Measurements from ENCODE around the gene KIAA0232. TPM values are rescaled to one million over a fixed set of nuclear protein-coding genes. Genes with fewer than 3 reads are reported as not detected.

KIAA0232 gene
- total and polyA plus RNA-seq, 9 donors: 8.7 to 41.4 (median 38.5) TPM

DNA sequence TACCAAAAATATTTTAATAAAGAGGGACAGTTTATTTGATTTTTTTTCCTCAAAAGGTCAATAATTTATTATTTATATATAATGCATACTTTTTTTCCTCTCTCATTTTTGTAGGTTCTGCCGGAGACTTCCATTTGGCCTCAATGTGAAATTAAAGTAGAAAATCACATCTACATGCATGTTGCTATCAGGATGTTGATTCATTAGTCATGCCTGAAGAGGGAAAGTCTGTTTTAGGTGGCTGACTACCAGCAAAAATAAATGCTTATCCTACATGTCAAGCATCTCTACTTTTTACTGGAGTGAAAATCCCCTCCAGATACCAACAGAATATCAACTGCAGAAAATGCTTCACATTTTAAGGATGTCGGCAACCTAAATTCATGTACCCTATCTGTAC, 41.5 kb downstream of the KIAA0232 start:
- intact Hi-C loops (cut with DNase I): no loop called here
- Histone ChIP-seq H3K27ac (no peak overlapping the region), H3K9me3 (no peaks in the 10 kb centered on the region), H3K27me3 (no peaks in the 10 kb centered on the region), H3K4me1 (ENCODE audit: insufficient read depth) (peaks cover 2% of the 10 kb centered on the region), H3K4me3 (no peak overlapping the region), H3K36me3 (no peaks in the 10 kb centered on the region)
- TF ChIP-seq EP300 (IDR thresholded peaks at IDR 0.05) (no peak), POLR2A (IDR thresholded peaks at IDR 0.05) (no peak)
- TF ChIP-seq, protein P1, sequence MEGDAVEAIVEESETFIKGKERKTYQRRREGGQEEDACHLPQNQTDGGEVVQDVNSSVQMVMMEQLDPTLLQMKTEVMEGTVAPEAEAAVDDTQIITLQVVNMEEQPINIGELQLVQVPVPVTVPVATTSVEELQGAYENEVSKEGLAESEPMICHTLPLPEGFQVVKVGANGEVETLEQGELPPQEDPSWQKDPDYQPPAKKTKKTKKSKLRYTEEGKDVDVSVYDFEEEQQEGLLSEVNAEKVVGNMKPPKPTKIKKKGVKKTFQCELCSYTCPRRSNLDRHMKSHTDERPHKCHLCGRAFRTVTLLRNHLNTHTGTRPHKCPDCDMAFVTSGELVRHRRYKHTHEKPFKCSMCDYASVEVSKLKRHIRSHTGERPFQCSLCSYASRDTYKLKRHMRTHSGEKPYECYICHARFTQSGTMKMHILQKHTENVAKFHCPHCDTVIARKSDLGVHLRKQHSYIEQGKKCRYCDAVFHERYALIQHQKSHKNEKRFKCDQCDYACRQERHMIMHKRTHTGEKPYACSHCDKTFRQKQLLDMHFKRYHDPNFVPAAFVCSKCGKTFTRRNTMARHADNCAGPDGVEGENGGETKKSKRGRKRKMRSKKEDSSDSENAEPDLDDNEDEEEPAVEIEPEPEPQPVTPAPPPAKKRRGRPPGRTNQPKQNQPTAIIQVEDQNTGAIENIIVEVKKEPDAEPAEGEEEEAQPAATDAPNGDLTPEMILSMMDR (IDR thresholded peaks at IDR 0.05): no peak
- DNase-seq: no peak
- 64 to 76% (median 70%) methylated on average over 2 of the region's 2 CpGs for WGBS, 3 donors

DNA sequence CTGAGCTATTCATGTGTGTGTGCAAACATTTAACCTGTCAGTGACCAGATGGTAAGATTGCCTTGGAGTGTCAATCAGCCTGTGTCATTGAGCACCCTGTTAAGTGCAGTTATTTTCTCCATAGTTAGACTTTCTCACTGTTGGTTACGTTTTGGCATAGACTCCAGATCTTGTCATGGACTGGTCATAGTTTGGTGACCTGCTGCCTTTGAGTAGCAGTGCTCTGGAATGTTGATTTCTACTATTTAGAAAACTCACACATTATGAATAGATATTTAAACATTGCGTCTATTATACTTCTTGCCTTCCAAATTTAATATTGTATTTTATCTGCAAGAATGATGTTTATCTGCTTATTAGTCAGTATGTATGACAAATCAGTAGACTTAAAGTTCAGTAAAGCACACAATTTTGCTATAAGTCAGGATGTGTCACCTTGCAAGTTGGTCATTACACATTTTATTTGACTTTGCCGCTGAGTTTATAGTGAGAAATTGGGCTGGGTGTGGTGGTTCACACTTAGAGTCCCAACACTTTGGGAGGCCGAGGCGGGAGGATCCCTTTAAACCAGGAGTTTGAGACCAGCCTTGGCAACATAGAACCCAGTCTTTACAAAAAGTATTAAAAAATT, 42.4 kb downstream of the KIAA0232 start:
- no peak for TF ChIP-seq EP300 (IDR thresholded peaks at IDR 0.05)
- Histone ChIP-seq H3K27ac (no peak overlapping the region), H3K36me3 (no peaks in the 10 kb centered on the region), H3K4me1 (ENCODE audit: insufficient read depth) (peaks cover 4% of the 10 kb centered on the region), H3K4me3 (no peak overlapping the region), H3K27me3 (no peaks in the 10 kb centered on the region), H3K9me3 (no peaks in the 10 kb centered on the region)
- DNase-seq: no peak
- intact Hi-C loops (cut with DNase I): no loop called here
- 95 to 96% (median 96%) methylated on average over 5 of the region's 5 CpGs for WGBS, 3 donors

DNA sequence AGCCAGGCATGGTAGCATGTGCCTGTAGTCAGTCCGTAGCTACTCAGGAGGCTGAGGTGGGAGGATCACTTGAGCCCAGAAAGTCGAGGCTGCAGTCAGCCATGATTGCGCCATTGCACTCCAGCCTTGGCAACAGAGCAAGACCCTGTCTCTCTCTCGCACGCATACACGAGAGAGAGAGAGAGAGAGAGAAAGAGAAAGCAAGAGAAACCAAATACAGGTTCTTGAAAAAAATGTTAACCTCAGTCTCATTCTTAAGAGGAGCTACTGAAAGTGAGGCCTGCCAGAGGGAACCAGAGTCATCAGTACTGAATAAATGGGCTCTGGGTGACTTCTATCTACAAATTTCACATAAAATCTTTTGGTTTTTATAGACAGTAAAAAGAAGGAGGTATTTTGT, 42.9 kb downstream of the KIAA0232 start:
- WGBS, 3 donors: 80 to 88% (median 87%) methylated on average over 6 of the region's 6 CpGs

DNA sequence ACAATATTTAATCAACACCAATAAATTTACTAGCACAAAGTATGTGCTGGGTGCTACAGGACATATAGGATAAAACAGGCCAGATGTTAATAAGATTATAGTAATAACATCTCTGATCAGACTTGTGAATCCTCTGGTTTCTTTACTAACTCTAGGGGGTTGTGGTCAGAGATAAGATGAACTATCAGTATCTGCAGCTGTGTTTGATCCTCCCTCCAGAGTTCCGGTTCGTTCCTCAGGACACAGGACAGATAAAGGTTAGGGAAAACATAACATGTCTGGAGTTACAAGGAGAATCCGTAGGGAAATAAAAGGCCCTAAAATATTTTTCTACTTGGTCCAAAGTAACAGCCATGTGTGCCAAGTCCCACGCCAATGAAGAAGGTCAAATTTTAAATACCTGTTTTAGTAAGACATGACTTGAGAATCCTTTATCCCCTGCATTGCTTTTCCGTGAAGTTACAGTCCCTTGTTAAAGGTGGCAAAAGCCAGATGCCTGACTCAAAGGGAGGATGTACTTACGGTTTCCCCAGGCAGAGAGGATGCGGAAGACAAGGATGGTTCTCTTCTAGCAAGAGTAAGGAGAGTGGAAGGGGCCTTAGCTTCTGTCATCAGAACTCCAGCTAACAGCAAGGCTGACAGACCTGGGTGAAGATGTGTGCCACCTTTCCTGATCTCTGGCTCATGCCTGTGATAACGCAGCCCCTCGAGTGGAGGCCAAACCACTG, 44.4 kb downstream of the KIAA0232 start:
- Histone ChIP-seq H3K4me3 (no peak overlapping the region), H3K4me1 (ENCODE audit: insufficient read depth) (peaks cover 7% of the 10 kb centered on the region), H3K36me3 (no peaks in the 10 kb centered on the region), H3K9me3 (no peaks in the 10 kb centered on the region), H3K27ac (no peak overlapping the region), H3K27me3 (no peaks in the 10 kb centered on the region)
- DNase-seq: no peak
- WGBS, 3 donors: 58 to 68% (median 62%) methylated on average over 9 of the region's 9 CpGs
- intact Hi-C loops (cut with DNase I): no loop called here
- TF ChIP-seq, protein P1 (IDR thresholded peaks at IDR 0.05): no peak
- TF ChIP-seq EP300 (IDR thresholded peaks at IDR 0.05) (no peak), POLR2A (IDR thresholded peaks at IDR 0.05) (no peak)

More for the DNA sequence above, 42.9 kb downstream of the KIAA0232 start:
- no peak for TF ChIP-seq POLR2A (IDR thresholded peaks at IDR 0.05)
- no peak for TF ChIP-seq EP300 (IDR thresholded peaks at IDR 0.05)
- TF ChIP-seq, protein P1 (IDR thresholded peaks at IDR 0.05): no peak
- H3K9me3 ChIP-seq: no peaks in the 10 kb centered on the region
- intact Hi-C loops (cut with DNase I): no loop called here
- no peak for DNase-seq
- no peaks in the 10 kb centered on the region for H3K36me3 ChIP-seq
- H3K27ac ChIP-seq: no peak overlapping the region
- H3K4me3 ChIP-seq: no peak overlapping the region
- peaks cover 7% of the 10 kb centered on the region for H3K4me1 ChIP-seq (ENCODE audit: insufficient read depth)
- H3K27me3 ChIP-seq: no peaks in the 10 kb centered on the region

DNA sequence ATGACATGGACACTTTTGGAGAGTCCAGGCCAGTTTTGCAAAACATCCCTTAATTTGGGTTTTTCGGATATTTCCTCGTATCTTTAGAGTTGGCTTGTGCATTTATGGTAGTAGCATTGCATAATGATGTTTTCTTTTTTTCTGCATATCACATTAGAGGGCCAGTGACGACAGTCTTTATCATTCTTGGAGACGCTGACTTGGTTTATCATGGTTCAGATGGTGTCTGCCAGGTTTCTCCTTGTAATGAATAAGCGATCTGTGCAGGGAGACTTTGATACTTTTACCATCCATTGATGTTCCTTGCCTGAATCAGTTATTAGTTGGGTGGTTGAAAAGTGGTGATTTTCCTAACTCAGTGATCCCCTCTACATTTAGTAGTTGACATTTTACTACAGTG, 46.6 kb downstream of the KIAA0232 start:
- DNase-seq: no peak
- peaks cover 7% of the 10 kb centered on the region for H3K4me1 ChIP-seq (ENCODE audit: insufficient read depth)
- H3K27ac ChIP-seq: no peak overlapping the region
- WGBS, 3 donors: 42 to 51% (median 50%) methylated on average over 5 of the region's 5 CpGs
- no peaks in the 10 kb centered on the region for H3K27me3 ChIP-seq
- no peak overlapping the region for H3K4me3 ChIP-seq
- no peaks in the 10 kb centered on the region for H3K9me3 ChIP-seq
- TF ChIP-seq POLR2A (IDR thresholded peaks at IDR 0.05) (no peak), EP300 (IDR thresholded peaks at IDR 0.05) (no peak)
- TF ChIP-seq, protein P1 (IDR thresholded peaks at IDR 0.05): no peak
- no peaks in the 10 kb centered on the region for H3K36me3 ChIP-seq
- intact Hi-C loops (cut with DNase I): no loop called here
